DOHH2 (cell line): ENCODE measurements around the gene ATP2A2.

Experiments used
- CTCF ChIP-seq: fragments of 200-600 bp; sonication (generic); IDR thresholded peaks from one replicate; pipeline ENCODE4 v1.5.1; 2014; ENCODE audit warnings: antibody characterized with exemption, mild to moderate bottlenecking, low read depth, low read length; ENCODE audit not compliant: poor library complexity, severe bottlenecking
- EZH2phosphoT487 ChIP-seq: fragments of 200-600 bp; sonication (generic); IDR thresholded peaks from 2 replicates; pipeline ENCODE4 v1.6.1; 2017; ENCODE audit warnings: borderline replicate concordance, mild to moderate bottlenecking, antibody characterized with exemption, low read length, moderate library complexity, mixed read lengths

- TF ChIP-seq CTCF (no peak), EZH2phosphoT487 (no peak)
Measured at GRCh38 chr12:110271015-110271414, 10.0 kb upstream of the ATP2A2 start.
